Measurements from ENCODE around the gene BTRC.
"Not testable (repeated sequence)": the region's sequence is repeated elsewhere in the genome, so short reads cannot be mapped to it uniquely, and the experiment has no call there.

BTRC gene

DNA sequence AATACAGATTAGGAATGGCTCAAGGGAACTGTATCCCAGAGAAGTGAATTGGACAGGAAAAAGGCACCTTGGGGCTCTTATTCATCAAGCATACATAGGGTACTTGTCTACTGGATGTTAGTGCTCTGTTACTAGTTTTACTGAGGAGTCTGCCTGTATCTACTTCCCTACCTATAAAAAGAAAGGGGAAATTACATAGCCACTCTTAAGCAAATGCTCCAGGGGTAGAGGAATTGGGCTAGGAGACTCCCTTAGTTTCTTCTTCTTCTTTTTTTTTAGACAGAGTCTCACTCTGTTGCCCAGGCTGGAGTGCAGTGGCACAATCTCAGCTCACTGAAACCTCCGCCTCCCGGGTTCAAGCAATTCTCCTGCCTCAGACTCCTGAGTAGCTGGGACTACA lies 239.4 kb downstream of the BTRC start:
- not testable (repeated sequence) for ATAC-seq

DNA sequence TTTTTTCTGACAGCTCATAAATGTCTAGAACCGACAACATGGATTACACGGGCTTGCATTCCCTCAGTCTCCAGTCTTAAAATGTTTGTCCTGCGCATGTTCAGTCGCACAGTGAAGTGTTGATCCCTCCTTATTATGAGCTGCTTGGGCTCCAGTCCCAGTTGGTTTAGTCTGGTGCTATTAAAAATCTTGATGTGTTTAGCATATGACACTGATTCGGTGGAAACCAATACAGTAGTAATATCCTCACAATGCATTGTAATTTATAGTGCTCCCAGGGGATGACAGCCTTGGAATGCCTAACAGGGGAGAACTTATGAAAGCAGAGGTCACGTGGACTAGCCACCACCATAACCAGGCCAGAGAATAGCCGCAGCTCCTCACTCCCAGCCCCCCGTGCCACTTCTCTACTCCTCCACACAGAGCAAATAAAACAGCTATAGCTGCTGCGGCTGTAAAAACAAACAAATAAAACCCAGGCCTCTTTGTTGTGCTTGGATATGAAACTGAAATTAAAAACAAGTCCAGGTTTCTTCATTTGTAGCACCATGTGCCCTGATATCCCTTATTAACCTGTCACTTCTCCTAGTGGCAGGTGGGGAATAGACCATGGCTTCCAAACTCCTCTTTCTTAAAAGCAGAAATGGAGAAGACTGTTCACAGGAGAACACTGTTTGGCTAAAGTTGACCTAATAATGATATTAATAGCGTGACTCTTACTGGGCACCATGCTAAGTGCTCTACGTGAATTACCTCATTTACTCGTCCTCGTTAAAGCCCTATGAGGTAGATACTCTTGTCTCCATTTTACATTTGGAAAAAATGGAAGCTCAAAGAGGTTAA lies 241.8 kb downstream of the BTRC start:
- no peak for ATAC-seq

DNA sequence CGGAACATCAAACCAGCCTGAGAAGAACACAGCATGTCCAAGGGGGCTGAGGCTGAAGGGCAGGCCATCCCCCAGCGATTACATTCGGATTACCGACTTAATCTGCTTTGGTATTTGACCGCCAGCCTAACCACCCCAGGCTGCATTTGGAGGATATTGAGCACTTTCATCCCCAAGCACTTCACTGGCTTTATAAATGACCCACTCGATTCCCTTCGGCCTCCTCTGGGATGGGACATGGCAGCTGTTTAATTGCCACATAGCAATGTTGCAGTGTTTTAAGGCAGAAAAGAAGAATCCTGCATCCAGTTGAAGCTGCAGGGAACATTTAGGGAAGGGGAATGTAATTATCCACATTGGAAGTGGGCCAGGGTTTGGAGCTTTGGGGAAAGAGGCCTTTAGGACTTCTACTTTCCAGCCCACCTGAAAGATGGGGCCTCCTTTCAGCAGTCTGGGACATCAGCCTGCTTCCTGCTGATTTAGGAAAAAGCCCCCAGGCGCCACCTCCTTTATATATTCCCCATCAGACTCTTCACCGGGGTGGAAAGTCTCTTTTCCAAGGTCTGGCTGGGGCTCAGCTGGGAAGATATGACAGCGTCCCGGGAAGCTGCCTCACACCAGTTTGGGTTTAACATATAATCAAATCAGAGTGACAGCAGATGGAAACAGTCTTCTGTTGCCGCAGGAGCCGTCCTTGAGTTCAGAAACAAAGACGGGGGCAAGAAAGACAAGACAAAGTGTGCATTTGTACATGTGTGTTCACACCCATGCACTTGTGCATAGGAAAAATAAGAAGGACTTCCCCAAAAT lies 243.3 kb downstream of the BTRC start:
- no peak for ATAC-seq

DNA sequence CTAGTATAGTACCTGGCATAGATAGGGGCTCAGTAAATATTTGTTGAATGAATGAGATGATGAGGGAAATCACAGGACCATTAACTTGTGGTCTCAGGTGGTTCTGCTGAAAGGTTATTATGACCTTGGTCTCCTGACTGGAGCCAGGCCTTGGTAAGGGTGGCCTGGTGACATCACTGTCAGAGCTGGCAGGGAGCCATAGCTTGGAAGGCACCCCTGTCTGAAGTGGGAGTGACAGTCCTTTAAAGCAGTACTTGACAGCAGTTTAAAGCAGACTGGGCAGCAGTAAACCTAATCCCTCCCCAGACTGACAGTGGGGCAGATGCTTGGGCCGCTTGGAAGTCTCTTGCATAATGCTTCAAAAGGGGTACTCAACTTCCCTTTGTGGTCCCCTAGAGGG lies 247.6 kb downstream of the BTRC start:
- no peak for ATAC-seq

DNA sequence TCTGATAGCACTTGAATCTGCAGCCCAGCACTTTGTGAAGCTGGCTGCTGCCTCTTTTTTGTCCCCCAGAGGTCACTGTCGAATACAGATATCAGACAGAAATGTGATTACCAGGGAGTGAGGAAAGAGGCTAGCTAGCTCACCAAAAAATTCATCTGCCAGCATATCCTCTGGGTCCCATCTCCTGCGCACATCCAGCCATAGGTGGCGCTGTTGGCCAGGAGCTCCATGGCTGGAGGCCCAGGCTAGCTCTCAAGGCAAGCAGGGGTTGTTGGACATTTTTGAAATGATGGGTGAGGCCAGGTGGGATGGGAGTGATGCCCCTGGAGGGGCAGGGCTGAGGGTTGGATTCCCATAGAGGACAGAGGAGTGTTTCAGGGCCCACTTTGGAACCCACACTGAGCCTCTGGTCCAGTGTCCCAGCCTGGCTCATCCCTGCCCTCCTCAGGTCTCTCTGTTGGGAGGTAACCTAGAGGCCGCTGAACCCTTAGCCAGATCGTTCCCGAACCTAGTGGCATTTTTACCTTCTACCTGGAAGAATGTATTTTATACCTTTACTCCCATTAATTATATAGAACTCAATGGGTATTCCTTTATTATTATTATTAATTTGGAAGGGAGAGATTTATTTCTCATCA lies 248.9 kb downstream of the BTRC start:
- ATAC-seq = peak; percentile 75 to 83

Measured in activated CD4-positive, CD25-positive, alpha-beta regulatory T cell treated with anti-CD3 and anti-CD28 coated beads, Interleukin-2, amount 50 U/mL, for 24 hours (primary cell).